HEK293 (cell line): ENCODE measurements around the gene BID.

Experiments used
- CTCF ChIA-PET: fragments of 350-600 bp; formaldehyde crosslinking; extraction: SDS; loops from one replicate; lab custom pipeline; 2021; ENCODE audit warnings: antibody characterized with exemption; lab: Yijun Ruan, JAX
- POLR2A ChIA-PET: fragments of 300-600 bp; formaldehyde crosslinking; extraction: SDS; loops from one replicate; lab custom pipeline; 2020; ENCODE audit warnings: antibody characterized with exemption, inconsistent platforms; lab: Yijun Ruan, JAX
- H3K27ac ChIP-seq: fragments of 200-500 bp; sonication (Bioruptor generic); 2 replicates; pipeline ENCODE4 v1.5.1; 2014; ENCODE audit warnings: low read depth, low read length, control low read depth, inconsistent platforms; ENCODE audit errors: extremely low read depth
- H3K36me3 ChIP-seq, 2 experiments: fragments of 200-500 bp in 1 of 2; sonication (Bioruptor generic) in 1 of 2; 1 replicate in 1 of 2; 2 replicates in 1 of 2; pipeline ENCODE4 v1.5.1; 2014 to 2017; ENCODE audit warnings: inconsistent platforms in 2 of 2, low read length in 2 of 2; ENCODE audit not compliant: control insufficient read depth in 2 of 2, insufficient read depth in 1 of 2
- H3K4me1 ChIP-seq: fragments of 200-500 bp; sonication (Bioruptor generic); 2 replicates; pipeline ENCODE4 v1.5.1; 2014; ENCODE audit warnings: mild to moderate bottlenecking, low read length, inconsistent platforms; ENCODE audit not compliant: control insufficient read depth, insufficient read depth
- H3K4me3 ChIP-seq: 2 replicates; pipeline ENCODE4 v1.5.1; 2011; ENCODE audit warnings: low read depth, mild to moderate bottlenecking, control low read depth, low read length, moderate library complexity
- H3K9me3 ChIP-seq: fragments of 200-500 bp; sonication (Bioruptor generic); 2 replicates; pipeline ENCODE4 v1.5.1; 2014; ENCODE audit warnings: low read depth, low read length, inconsistent platforms; ENCODE audit not compliant: control insufficient read depth, insufficient read depth
- AEBP2 ChIP-seq: fragments of 450-650 bp; formaldehyde crosslinking; IDR thresholded peaks from 2 replicates; pipeline ENCODE4 v1.5.1; 2016; ENCODE audit warnings: missing biosample characterization, missing genetic modification characterization, borderline replicate concordance
- KLF1 ChIP-seq: fragments of 450-650 bp; formaldehyde crosslinking; IDR thresholded peaks from 2 replicates; pipeline ENCODE4 v1.5.1; 2016; ENCODE audit warnings: missing biosample characterization, missing genetic modification characterization
- KLF8 ChIP-seq: fragments of 450-650 bp; formaldehyde crosslinking; IDR thresholded peaks from 2 replicates; pipeline ENCODE4 v1.5.1; 2016; ENCODE audit warnings: missing biosample characterization, missing genetic modification characterization
- KLF9 ChIP-seq: fragments of 450-650 bp; formaldehyde crosslinking; IDR thresholded peaks from 2 replicates; pipeline ENCODE4 v1.5.1; 2016; ENCODE audit warnings: missing biosample characterization, missing genetic modification characterization, low read depth
- PRDM4 ChIP-seq: fragments of 450-650 bp; formaldehyde crosslinking; IDR thresholded peaks from 2 replicates; pipeline ENCODE4 v1.5.1; 2017; ENCODE audit warnings: missing biosample characterization, missing genetic modification characterization
- SETDB1 ChIP-seq: IDR thresholded peaks from one replicate; pipeline ENCODE4 v1.6.1; 2017; ENCODE audit warnings: mild to moderate bottlenecking, low read length, moderate library complexity, mixed read lengths; ENCODE audit not compliant: insufficient read length
- SP3 ChIP-seq: fragments of 450-650 bp; formaldehyde crosslinking; IDR thresholded peaks from 2 replicates; pipeline ENCODE4 v1.5.1; 2016; ENCODE audit warnings: missing biosample characterization, missing genetic modification characterization
- YY2 ChIP-seq: fragments of 450-650 bp; formaldehyde crosslinking; IDR thresholded peaks from 2 replicates; pipeline ENCODE4 v1.5.1; 2016; ENCODE audit warnings: missing biosample characterization, missing genetic modification characterization
- ZBTB44 ChIP-seq: fragments of 450-650 bp; IDR thresholded peaks from 2 replicates; pipeline ENCODE4 v1.5.1; 2018; ENCODE audit warnings: missing biosample characterization, mild to moderate bottlenecking, missing genetic modification characterization
- ZFP69B ChIP-seq: fragments of 450-650 bp; formaldehyde crosslinking; IDR thresholded peaks from 2 replicates; pipeline ENCODE4 v1.5.1; 2016; ENCODE audit warnings: missing biosample characterization, missing genetic modification characterization
- ZNF2 ChIP-seq: fragments of 450-650 bp; formaldehyde crosslinking; IDR thresholded peaks from 2 replicates; pipeline ENCODE4 v1.5.1; 2016; ENCODE audit warnings: missing biosample characterization, missing genetic modification characterization
- ZNF398 ChIP-seq: fragments of 450-650 bp; formaldehyde crosslinking; IDR thresholded peaks from 2 replicates; pipeline ENCODE4 v1.5.1; 2017; ENCODE audit warnings: missing biosample characterization, missing genetic modification characterization
- ZNF416 ChIP-seq: fragments of 450-650 bp; formaldehyde crosslinking; IDR thresholded peaks from 2 replicates; pipeline ENCODE4 v1.5.1; 2016; ENCODE audit warnings: missing biosample characterization, missing genetic modification characterization
- ZNF529 ChIP-seq: fragments of 450-650 bp; formaldehyde crosslinking; IDR thresholded peaks from 2 replicates; pipeline ENCODE4 v1.5.1; 2017; ENCODE audit warnings: missing genetic modification characterization, missing biosample characterization; ENCODE audit not compliant: insufficient replicate concordance
- ZNF600 ChIP-seq: fragments of 450-650 bp; formaldehyde crosslinking; IDR thresholded peaks from 2 replicates; pipeline ENCODE4 v1.5.1; 2016; ENCODE audit warnings: missing biosample characterization, missing genetic modification characterization
- ZNF639 ChIP-seq: fragments of 450-650 bp; formaldehyde crosslinking; IDR thresholded peaks from 2 replicates; pipeline ENCODE4 v1.5.1; 2016; ENCODE audit warnings: missing biosample characterization, missing genetic modification characterization
- ZNF704 ChIP-seq: fragments of 450-650 bp; formaldehyde crosslinking; IDR thresholded peaks from 2 replicates; pipeline ENCODE4 v1.5.1; 2016; ENCODE audit warnings: missing biosample characterization, missing genetic modification characterization
- ZSCAN16 ChIP-seq: fragments of 450-650 bp; formaldehyde crosslinking; IDR thresholded peaks from 2 replicates; pipeline ENCODE4 v1.5.1; 2016; ENCODE audit warnings: missing biosample characterization, missing genetic modification characterization
- ZSCAN30 ChIP-seq: fragments of 450-650 bp; IDR thresholded peaks from 2 replicates; pipeline ENCODE4 v1.5.1; 2018; ENCODE audit warnings: missing biosample characterization, mild to moderate bottlenecking, missing genetic modification characterization, moderate library complexity
- TF ChIP-seq, protein P1 (sequence below): fragments of 450-650 bp; formaldehyde crosslinking; IDR thresholded peaks from 2 replicates; pipeline ENCODE4 v1.5.1; 2016; ENCODE audit warnings: missing biosample characterization, missing genetic modification characterization
- TF ChIP-seq, protein P2 (sequence below): fragments of 450-650 bp; formaldehyde crosslinking; IDR thresholded peaks from 2 replicates; pipeline ENCODE4 v1.5.1; 2016; ENCODE audit warnings: missing biosample characterization, missing genetic modification characterization

BID gene

GRCh38 chr22:17785185-17786184 lies 11.2 kb upstream of the BID start:
- H3K4me3 ChIP-seq, result no peak overlapping the region
- H3K27ac ChIP-seq, result no peak overlapping the region
- no peaks in the 10 kb centered on the region for H3K9me3 ChIP-seq
- CTCF ChIA-PET, result interaction anchor here (0.6 to 4.9 kb wide), 19 partner anchors 20 to 611 kb away, joined by 3 to 63 read pairs (median 4); partner anchors contain the start of gene PEX26
- peaks cover 3% of the 10 kb centered on the region; the same call in 1 of the 2 replicates for H3K4me1 ChIP-seq
- peaks cover 0 to 24% of the 10 kb centered on the region in 2 experiments; a peak in 1 of 3 replicates for H3K36me3 ChIP-seq
- POLR2A ChIA-PET, result interaction anchor here (0.6 to 1.5 kb wide), 5 partner anchors 12 to 292 kb away, joined by 3 to 6 read pairs (median 4); partner anchors contain the start of gene PEX26
- no peak for TF ChIP-seq SETDB1
- TF ChIP-seq ZFP69B, result 0 out of 2 replicates have a peak, but pooled peaks have one; percentile 15
- TF ChIP-seq ZNF704 (tag by site-specific recombination), result no peak
- no peak for TF ChIP-seq ZNF529
- no peak for TF ChIP-seq ZSCAN16 (tag by site-specific recombination)
- TF ChIP-seq SP3, result no peak
- no peak for TF ChIP-seq ZBTB44 (tag by site-specific recombination)
- peak; percentile 88 for TF ChIP-seq ZNF2
- no peak for TF ChIP-seq KLF9 (tag by site-specific recombination)
- TF ChIP-seq, protein P1, sequence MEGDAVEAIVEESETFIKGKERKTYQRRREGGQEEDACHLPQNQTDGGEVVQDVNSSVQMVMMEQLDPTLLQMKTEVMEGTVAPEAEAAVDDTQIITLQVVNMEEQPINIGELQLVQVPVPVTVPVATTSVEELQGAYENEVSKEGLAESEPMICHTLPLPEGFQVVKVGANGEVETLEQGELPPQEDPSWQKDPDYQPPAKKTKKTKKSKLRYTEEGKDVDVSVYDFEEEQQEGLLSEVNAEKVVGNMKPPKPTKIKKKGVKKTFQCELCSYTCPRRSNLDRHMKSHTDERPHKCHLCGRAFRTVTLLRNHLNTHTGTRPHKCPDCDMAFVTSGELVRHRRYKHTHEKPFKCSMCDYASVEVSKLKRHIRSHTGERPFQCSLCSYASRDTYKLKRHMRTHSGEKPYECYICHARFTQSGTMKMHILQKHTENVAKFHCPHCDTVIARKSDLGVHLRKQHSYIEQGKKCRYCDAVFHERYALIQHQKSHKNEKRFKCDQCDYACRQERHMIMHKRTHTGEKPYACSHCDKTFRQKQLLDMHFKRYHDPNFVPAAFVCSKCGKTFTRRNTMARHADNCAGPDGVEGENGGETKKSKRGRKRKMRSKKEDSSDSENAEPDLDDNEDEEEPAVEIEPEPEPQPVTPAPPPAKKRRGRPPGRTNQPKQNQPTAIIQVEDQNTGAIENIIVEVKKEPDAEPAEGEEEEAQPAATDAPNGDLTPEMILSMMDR (tag by site-specific recombination), result peak; percentile 88
- TF ChIP-seq KLF8 (tag by site-specific recombination), result no peak
- no peak for TF ChIP-seq ZNF398
- TF ChIP-seq, protein P2, sequence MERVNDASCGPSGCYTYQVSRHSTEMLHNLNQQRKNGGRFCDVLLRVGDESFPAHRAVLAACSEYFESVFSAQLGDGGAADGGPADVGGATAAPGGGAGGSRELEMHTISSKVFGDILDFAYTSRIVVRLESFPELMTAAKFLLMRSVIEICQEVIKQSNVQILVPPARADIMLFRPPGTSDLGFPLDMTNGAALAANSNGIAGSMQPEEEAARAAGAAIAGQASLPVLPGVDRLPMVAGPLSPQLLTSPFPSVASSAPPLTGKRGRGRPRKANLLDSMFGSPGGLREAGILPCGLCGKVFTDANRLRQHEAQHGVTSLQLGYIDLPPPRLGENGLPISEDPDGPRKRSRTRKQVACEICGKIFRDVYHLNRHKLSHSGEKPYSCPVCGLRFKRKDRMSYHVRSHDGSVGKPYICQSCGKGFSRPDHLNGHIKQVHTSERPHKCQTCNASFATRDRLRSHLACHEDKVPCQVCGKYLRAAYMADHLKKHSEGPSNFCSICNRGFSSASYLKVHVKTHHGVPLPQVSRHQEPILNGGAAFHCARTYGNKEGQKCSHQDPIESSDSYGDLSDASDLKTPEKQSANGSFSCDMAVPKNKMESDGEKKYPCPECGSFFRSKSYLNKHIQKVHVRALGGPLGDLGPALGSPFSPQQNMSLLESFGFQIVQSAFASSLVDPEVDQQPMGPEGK (tag by site-specific recombination), result peak; percentile 40; the same call in 1 of the 2 replicates
- TF ChIP-seq ZNF639 (tag by site-specific recombination), result no peak
- TF ChIP-seq YY2 (tag by site-specific recombination), result no peak
- no peak for TF ChIP-seq PRDM4 (tag by site-specific recombination)
- no peak for TF ChIP-seq AEBP2 (tag by site-specific recombination)
- TF ChIP-seq ZSCAN30, result no peak
- 0 out of 2 replicates have a peak, but pooled peaks have one; percentile 18 for TF ChIP-seq KLF1 (tag by site-specific recombination)
- no peak for TF ChIP-seq ZNF416 (tag by site-specific recombination)
- no peak for TF ChIP-seq ZNF600
